GM21576 (cell line): Measurements from ENCODE around the gene NXN.
"Not testable (repeated sequence)": the region's sequence is repeated elsewhere in the genome, so short reads cannot be mapped to it uniquely, and the experiment has no call there.

ENCODE experiments used
- ATAC-seq: cut with Tn5 transposase; IDR thresholded peaks from one replicate; pipeline ENCODE4 v1.9.1; 2021; ENCODE audit warnings: mild to moderate bottlenecking, moderate library complexity; ENCODE audit not compliant: unreplicated experiment

The NXN gene

GRCh38 chr17:981292-981658 lies 1.7 kb upstream of the NXN start:
- no peak for ATAC-seq

- no peak for ATAC-seq
Observed at GRCh38 chr17:980406-981291, 1.1 kb upstream of the NXN start.

GRCh38 chr17:979212-979538 lies 401 bp downstream of the NXN start:
- ATAC-seq, result no peak

- no peak for ATAC-seq
Observed at GRCh38 chr17:978103-979093, 1.2 kb downstream of the NXN start.

- ATAC-seq, result no peak
Observed at GRCh38 chr17:977166-977565, 2.4 kb downstream of the NXN start.

GRCh38 chr17:976312-976711 lies 3.3 kb downstream of the NXN start:
- no peak for ATAC-seq

GRCh38 chr17:975371-975915 lies 4.1 kb downstream of the NXN start:
- no peak for ATAC-seq

- not testable (repeated sequence) for ATAC-seq
Observed at GRCh38 chr17:974778-975177, 4.8 kb downstream of the NXN start.

GRCh38 chr17:973053-973452 lies 6.5 kb downstream of the NXN start:
- ATAC-seq, result no peak

- ATAC-seq, result not testable (repeated sequence)
Observed at GRCh38 chr17:971861-972260, 7.7 kb downstream of the NXN start.

GRCh38 chr17:970364-970763 lies 9.2 kb downstream of the NXN start:
- no peak for ATAC-seq

GRCh38 chr17:969811-970355 lies 9.7 kb downstream of the NXN start:
- ATAC-seq, result no peak

- no peak for ATAC-seq
Observed at GRCh38 chr17:968812-969730, 10.5 kb downstream of the NXN start.

- no peak for ATAC-seq
Observed at GRCh38 chr17:967122-967521, 12.5 kb downstream of the NXN start.

- ATAC-seq, result no peak
Observed at GRCh38 chr17:965311-965989, 14.1 kb downstream of the NXN start.

GRCh38 chr17:964876-965275 lies 14.7 kb downstream of the NXN start:
- no peak for ATAC-seq

- no peak for ATAC-seq
Observed at GRCh38 chr17:962670-963069, 16.9 kb downstream of the NXN start.

GRCh38 chr17:962166-962565 lies 17.4 kb downstream of the NXN start:
- no peak for ATAC-seq

GRCh38 chr17:958712-959451 lies 20.7 kb downstream of the NXN start:
- no peak for ATAC-seq
